ENCODE results near the gene FTMT. TPM values are rescaled to one million over a fixed set of nuclear protein-coding genes. Genes with fewer than 3 reads are reported as not detected.
A peak's percentile ranks its signal among the peaks of the same experiment; 100 is the strongest.
"Not testable (repeated sequence)": the region's sequence is repeated elsewhere in the genome, so short reads cannot be mapped to it uniquely, and the experiment has no call there.

FTMT gene
- total RNA-seq, result not detected

GRCh38 chr5:121851643-121852574 is at the start of gene FTMT:
FTMT (plus strand) TSS chr5:121851882; CDS start chr5:121851964, 82 bp downstream.
- Histone ChIP-seq H3K9me3 (no peaks in the 10 kb centered on the region), H3K27me3 (no peaks in the 10 kb centered on the region), H3K4me1 (no peaks in the 10 kb centered on the region), H3K4me3 (no peak within 1 kb of the TSS), H3K36me3 (no peaks in the 10 kb centered on the region), H3K27ac (no peak within 1 kb of the TSS)
- ATAC-seq (no peak), DNase-seq (no peak)
- TF ChIP-seq CTCF (IDR thresholded peaks at IDR 0.05 in 4 of 5, conservative IDR thresholded peaks at IDR 0.05 in 1 of 5) (no peak), POLR2A (IDR thresholded peaks at IDR 0.05) (no peak)
- intact Hi-C loops (cut with DNase I; ENCODE audit: low total_unique reads) (no loop called here), in situ Hi-C loops (cut with MboI; ENCODE audit: low sequenced_read_pairs in 4 of 4) (no loop called here)

GRCh38 chr5:121805251-121805650 is 46.4 kb upstream of the FTMT start:
- in situ Hi-C loops (cut with MboI; ENCODE audit: low sequenced_read_pairs in 4 of 4); H3K4me3 ChIP-seq; intact Hi-C loops (cut with DNase I; ENCODE audit: low total_unique reads); ATAC-seq; DNase-seq; H3K27ac ChIP-seq; H3K36me3 ChIP-seq; H3K27me3 ChIP-seq; H3K4me1 ChIP-seq; H3K9me3 ChIP-seq: not testable (repeated sequence)

- TF ChIP-seq CTCF (IDR thresholded peaks at IDR 0.05 in 4 of 5, conservative IDR thresholded peaks at IDR 0.05 in 1 of 5) (no peak), POLR2A (IDR thresholded peaks at IDR 0.05) (no peak)
- Histone ChIP-seq H3K4me3 (no peak overlapping the region), H3K27me3 (no peaks in the 10 kb centered on the region), H3K9me3 (peaks cover 0 to 5% (median 0%) of the 10 kb centered on the region in 3 donors), H3K4me1 (no peaks in the 10 kb centered on the region), H3K36me3 (no peaks in the 10 kb centered on the region), H3K27ac (no peak overlapping the region)
- DNase-seq (no peak), ATAC-seq (no peak)
- intact Hi-C loops (cut with DNase I; ENCODE audit: low total_unique reads) (no loop called here), in situ Hi-C loops (cut with MboI; ENCODE audit: low sequenced_read_pairs in 4 of 4) (no loop called here)
Observed at GRCh38 chr5:121805911-121806310, 45.8 kb upstream of the FTMT start.

GRCh38 chr5:121816164-121816563 is 35.5 kb upstream of the FTMT start:
- no peaks in the 10 kb centered on the region for H3K9me3 ChIP-seq
- no peak overlapping the region for H3K4me3 ChIP-seq
- in situ Hi-C loops (cut with MboI; ENCODE audit: low sequenced_read_pairs in 4 of 4) (no loop called here), intact Hi-C loops (cut with DNase I; ENCODE audit: low total_unique reads) (no loop called here)
- no peaks in the 10 kb centered on the region for H3K27me3 ChIP-seq
- no peak overlapping the region for H3K27ac ChIP-seq
- peaks cover 8 to 12% of the 10 kb centered on the region in 2 donors for H3K4me1 ChIP-seq
- ATAC-seq, result no peak
- TF ChIP-seq POLR2A (IDR thresholded peaks at IDR 0.05) (no peak), CTCF (IDR thresholded peaks at IDR 0.05 in 4 of 5, conservative IDR thresholded peaks at IDR 0.05 in 1 of 5) (no peak)
- DNase-seq, result no peak
- no peaks in the 10 kb centered on the region for H3K36me3 ChIP-seq

- in situ Hi-C loops (cut with MboI; ENCODE audit: low sequenced_read_pairs in 4 of 4) (no loop called here), intact Hi-C loops (cut with DNase I; ENCODE audit: low total_unique reads) (no loop called here)
- Histone ChIP-seq H3K4me1 (peaks cover 8 to 12% of the 10 kb centered on the region in 2 donors), H3K36me3 (no peaks in the 10 kb centered on the region), H3K4me3 (no peak overlapping the region), H3K27ac (peak overlapping the region in 2 of 4 donors; percentile 45 to 59), H3K27me3 (no peaks in the 10 kb centered on the region), H3K9me3 (no peaks in the 10 kb centered on the region)
- TF ChIP-seq CTCF (IDR thresholded peaks at IDR 0.05 in 4 of 5, conservative IDR thresholded peaks at IDR 0.05 in 1 of 5), result no peak
- no peak for TF ChIP-seq POLR2A (IDR thresholded peaks at IDR 0.05)
- no peak for DNase-seq
- ATAC-seq, result peak; percentile 66 to 79
Observed at GRCh38 chr5:121819682-121820261, 31.9 kb upstream of the FTMT start.

All from gastrocnemius medialis (tissue), 4 donors.